Neural crest cell (in vitro differentiated cells): ENCODE results near the gene KDM6A. TPM values are rescaled to one million over a fixed set of nuclear protein-coding genes. Genes with fewer than 3 reads are reported as not detected.

Experiments
- DNase-seq: peaks from one replicate; pipeline ENCODE4 v3.0.0; 2021; ENCODE audit warnings: low read depth, mixed read lengths, low spot score
- H3K27ac Mint-ChIP-seq: one replicate; pipeline ENCODE4 v1.8.0; 2021; ENCODE audit warnings: mild to moderate bottlenecking, mixed read lengths; ENCODE audit not compliant: unreplicated experiment
- H3K27me3 Mint-ChIP-seq: 2 replicates; pipeline ENCODE4 v1.8.0; 2021; ENCODE audit warnings: low read depth, mild to moderate bottlenecking, mixed read lengths
- H3K36me3 Mint-ChIP-seq: 2 replicates; pipeline ENCODE4 v1.8.0; 2021; ENCODE audit warnings: low read depth, mild to moderate bottlenecking, mixed read lengths
- H3K4me1 Mint-ChIP-seq: 2 replicates; pipeline ENCODE4 v1.8.0; 2021; ENCODE audit warnings: mixed read lengths
- H3K4me3 Mint-ChIP-seq: one replicate; pipeline ENCODE4 v1.8.0; 2021; ENCODE audit warnings: mild to moderate bottlenecking, mixed read lengths
- H3K9me3 Mint-ChIP-seq: 2 replicates; pipeline ENCODE4 v1.8.0; 2021; ENCODE audit warnings: mixed read lengths
- CTCF ChIP-seq: fragments of 200-600 bp; sonication (generic); conservative IDR thresholded peaks from 2 replicates; pipeline ENCODE4 v1.5.0; 2021; ENCODE audit warnings: antibody characterized with exemption, mild to moderate bottlenecking
- total RNA-seq: library from RNA; stranded (reverse); gene quantifications from 2 replicates; pipeline ENCODE4 v1.2.1, GENCODE V29; 2021

The KDM6A gene
- total RNA-seq, 1 donor from 2014 or later = 21.4 TPM

- no peak for TF ChIP-seq CTCF
- no peak overlapping the region for H3K27ac Mint-ChIP-seq
- no peak overlapping the region for H3K4me3 Mint-ChIP-seq
Observed at GRCh38 chrX:45154033-45154360, 281.0 kb downstream of the KDM6A start.

GRCh38 chrX:45154462-45154861 is 281.5 kb downstream of the KDM6A start:
- Mint-ChIP-seq H3K36me3 (no peaks in the 10 kb centered on the region), H3K4me1 (no peaks in the 10 kb centered on the region), H3K4me3 (no peak overlapping the region), H3K9me3 (no peaks in the 10 kb centered on the region), H3K27ac (no peak overlapping the region), H3K27me3 (no peaks in the 10 kb centered on the region)
- no peak for DNase-seq
- no peak for TF ChIP-seq CTCF

More at GRCh38 chrX:45154033-45154360, 281.0 kb downstream of the KDM6A start:
- H3K27me3 Mint-ChIP-seq = no peaks in the 10 kb centered on the region
- no peaks in the 10 kb centered on the region for H3K9me3 Mint-ChIP-seq
- H3K36me3 Mint-ChIP-seq = no peaks in the 10 kb centered on the region
- no peaks in the 10 kb centered on the region for H3K4me1 Mint-ChIP-seq
- DNase-seq = no peak

- DNase-seq = no peak
- no peak for TF ChIP-seq CTCF
- H3K27ac Mint-ChIP-seq = no peak overlapping the region
- H3K36me3 Mint-ChIP-seq = no peaks in the 10 kb centered on the region
- H3K4me3 Mint-ChIP-seq = no peak overlapping the region
- H3K4me1 Mint-ChIP-seq = no peaks in the 10 kb centered on the region
- H3K9me3 Mint-ChIP-seq = peaks cover 10% of the 10 kb centered on the region
- H3K27me3 Mint-ChIP-seq = no peaks in the 10 kb centered on the region
Observed at GRCh38 chrX:45157647-45158046, 284.7 kb downstream of the KDM6A start.

Other genes starting within 250 kb of the KDM6A start
- not detected in 2 replicates for gene DUSP21, start 29.2 kb upstream of the KDM6A start, total RNA-seq